Activated CD4-positive, alpha-beta T cell treated with anti-CD3 and anti-CD28 coated beads, Interleukin-2, amount 10 ng/mL, durations not matched to agents 24 days and 14 days (primary cell): Measurements from ENCODE around the gene MRPL14. TPM values are rescaled to one million over a fixed set of nuclear protein-coding genes. Genes with fewer than 3 reads are reported as not detected.

ENCODE experiments used
- DNase-seq: peaks from one replicate; pipeline ENCODE4 v3.0.0; 2022
- H3K27ac Mint-ChIP-seq: one replicate; pipeline ENCODE4 v1.8.0; 2022; ENCODE audit warnings: mild to moderate bottlenecking, mixed read lengths
- H3K27me3 Mint-ChIP-seq: one replicate; pipeline ENCODE4 v1.8.0; 2022; ENCODE audit warnings: mixed read lengths
- H3K36me3 Mint-ChIP-seq: one replicate; pipeline ENCODE4 v1.8.0; 2022; ENCODE audit warnings: low read depth, mild to moderate bottlenecking, mixed read lengths
- H3K4me1 Mint-ChIP-seq: one replicate; pipeline ENCODE4 v1.8.0; 2021; ENCODE audit warnings: mixed read lengths
- H3K4me3 Mint-ChIP-seq: one replicate; pipeline ENCODE4 v1.8.0; 2022; ENCODE audit warnings: mild to moderate bottlenecking, moderate library complexity, mixed read lengths
- H3K9me3 Mint-ChIP-seq: one replicate; pipeline ENCODE4 v1.8.0; 2021; ENCODE audit warnings: mixed read lengths
- intact Hi-C: fragments of 100-400 bp; cut with micrococcal nuclease; formaldehyde crosslinking; loops from one replicate; pipeline ENCODE4 v1.15.1; 2023
- total RNA-seq: library from RNA; stranded (reverse); gene quantifications from 2 replicates; pipeline ENCODE4 v1.2.3, GENCODE V29; 2022

The MRPL14 gene
- total RNA-seq, 1 donor from 2014 or later: 65.6 TPM

DNA sequence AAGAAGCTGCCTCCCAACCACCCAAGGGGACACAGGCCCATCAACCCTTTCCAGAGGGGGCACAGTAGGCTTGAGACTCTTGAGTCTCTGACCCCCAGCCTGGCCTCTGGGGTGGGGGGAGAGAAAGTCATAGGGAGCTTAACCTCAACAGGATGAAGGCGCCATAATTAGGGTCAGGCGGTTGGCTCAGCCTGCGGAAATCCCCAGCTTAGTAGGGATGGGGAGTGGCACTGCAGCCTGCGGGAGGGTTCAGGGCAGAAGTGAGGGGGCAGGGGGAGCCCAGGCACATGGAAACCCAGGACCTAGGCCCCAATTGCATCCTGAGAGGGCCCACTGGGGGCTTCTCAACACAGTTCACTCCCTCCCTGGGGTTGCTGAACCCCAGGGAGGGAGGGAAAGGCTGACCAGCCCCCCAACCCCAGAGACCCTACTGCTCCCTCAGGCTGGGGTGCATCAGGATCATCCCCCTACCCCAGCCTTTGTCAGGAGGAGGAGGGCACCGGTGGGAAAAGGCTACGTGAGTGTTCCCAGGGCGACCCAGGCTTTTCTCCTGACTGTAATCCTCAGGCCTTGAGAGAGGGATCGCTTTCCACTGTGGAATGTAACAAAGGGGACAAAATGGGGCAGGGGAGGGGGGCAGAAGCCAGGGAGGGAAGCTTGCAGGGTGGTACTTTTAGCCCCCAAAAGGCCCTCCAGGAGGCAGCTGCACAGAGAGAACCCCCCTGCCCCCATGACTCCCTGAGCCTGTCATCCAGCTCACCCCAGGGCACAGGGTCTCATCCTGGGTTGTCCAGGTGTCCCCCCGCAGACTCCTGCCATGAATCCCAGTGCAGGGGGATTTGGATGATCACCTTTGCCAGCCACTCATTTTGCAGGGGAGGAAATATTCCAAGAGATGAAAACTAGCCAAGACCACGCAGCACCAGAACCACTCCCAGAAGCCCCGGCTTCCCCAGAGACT is 46.4 kb downstream of the MRPL14 start:
- H3K27ac Mint-ChIP-seq: peak overlapping the region; percentile 63
- intact Hi-C loops: no loop called here

DNA sequence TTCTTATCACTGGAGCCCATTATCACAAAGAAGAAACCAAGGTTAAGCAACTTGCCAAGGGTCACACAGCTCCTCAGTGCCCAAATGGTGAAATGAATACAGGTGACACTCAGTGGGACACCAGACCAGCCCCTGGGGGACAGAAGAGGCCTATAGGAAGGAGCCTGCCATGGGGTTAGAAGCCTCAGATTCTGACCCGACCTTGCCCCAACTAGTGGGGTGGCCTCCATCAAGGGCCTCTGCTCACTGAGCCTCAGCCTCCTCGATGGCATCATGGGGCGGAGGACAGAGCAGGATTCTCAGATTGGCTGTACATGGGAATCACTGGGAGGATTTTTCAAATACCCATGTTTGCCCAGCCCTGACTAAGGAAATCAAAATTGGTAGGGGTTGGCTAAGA is 47.6 kb downstream of the MRPL14 start:
- H3K27me3 Mint-ChIP-seq: no peaks in the 10 kb centered on the region
- intact Hi-C loops: loop anchor here (1.0 to 10.0 kb wide), 5 partner anchors 310 to 471 kb away; partner anchors contain the start of gene MAD2L1BP
- H3K36me3 Mint-ChIP-seq: no peaks in the 10 kb centered on the region
- H3K27ac Mint-ChIP-seq: no peak overlapping the region
- H3K4me3 Mint-ChIP-seq: no peak overlapping the region
- H3K9me3 Mint-ChIP-seq: no peaks in the 10 kb centered on the region
- H3K4me1 Mint-ChIP-seq: peaks cover 18% of the 10 kb centered on the region
- DNase-seq: no peak

More for the DNA sequence above, 46.4 kb downstream of the MRPL14 start:
- Mint-ChIP-seq H3K36me3 (no peaks in the 10 kb centered on the region), H3K4me3 (peak overlapping the region; percentile 40), H3K9me3 (no peaks in the 10 kb centered on the region), H3K4me1 (peaks cover 13% of the 10 kb centered on the region), H3K27me3 (no peaks in the 10 kb centered on the region)
- DNase-seq: peak; percentile 73

- Mint-ChIP-seq H3K9me3 (no peaks in the 10 kb centered on the region), H3K4me3 (no peak overlapping the region), H3K36me3 (no peaks in the 10 kb centered on the region)
Measured at GRCh38 chr6:44078827-44079671, 48.2 kb downstream of the MRPL14 start.

DNA sequence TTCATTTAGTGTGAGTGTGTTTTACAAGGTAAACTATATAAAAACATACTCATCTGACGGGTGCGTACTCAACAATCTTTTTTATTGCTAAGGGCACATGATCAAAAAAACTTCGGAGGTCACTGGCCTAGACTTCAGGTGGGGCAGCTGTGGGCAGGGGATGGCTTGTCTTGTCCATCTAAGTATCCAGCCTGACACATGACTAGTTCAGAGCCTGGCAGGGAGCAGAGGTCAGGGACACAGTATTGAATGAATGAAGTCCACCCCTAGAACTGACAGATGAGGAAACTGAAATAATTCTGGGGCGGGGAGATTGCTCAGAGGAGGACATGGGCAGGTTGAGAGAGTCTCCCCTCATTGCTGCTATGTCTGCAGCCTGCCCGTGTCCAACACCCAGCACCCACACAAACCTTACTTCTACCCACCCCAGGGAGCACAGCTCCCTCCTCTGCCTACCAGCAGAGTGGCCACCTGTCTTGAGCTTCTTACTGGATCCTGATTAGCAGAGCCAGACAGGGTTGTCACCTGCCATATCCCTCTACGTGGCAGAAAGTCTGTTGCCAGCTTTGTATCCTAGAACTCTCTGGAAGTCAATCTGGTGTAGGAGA is 48.9 kb downstream of the MRPL14 start:
- intact Hi-C loops: loop anchor here (10.0 kb wide), 1 partner anchor 444 kb away; the partner anchor contains the start of gene MAD2L1BP
- H3K27ac Mint-ChIP-seq: peak overlapping the region; percentile 63
- no peak for DNase-seq
- H3K9me3 Mint-ChIP-seq: no peaks in the 10 kb centered on the region
- H3K36me3 Mint-ChIP-seq: no peaks in the 10 kb centered on the region
- H3K27me3 Mint-ChIP-seq: no peaks in the 10 kb centered on the region
- H3K4me1 Mint-ChIP-seq: peaks cover 29% of the 10 kb centered on the region
- no peak overlapping the region for H3K4me3 Mint-ChIP-seq

More at GRCh38 chr6:44078827-44079671, 48.2 kb downstream of the MRPL14 start:
- peaks cover 24% of the 10 kb centered on the region for H3K4me1 Mint-ChIP-seq
- H3K27ac Mint-ChIP-seq: peak overlapping the region; percentile 51
- no peaks in the 10 kb centered on the region for H3K27me3 Mint-ChIP-seq
- intact Hi-C loops: loop anchor here (1.0 to 10.0 kb wide), 5 partner anchors 310 to 471 kb away; partner anchors contain the start of gene MAD2L1BP
- peak; percentile 94 for DNase-seq

DNA sequence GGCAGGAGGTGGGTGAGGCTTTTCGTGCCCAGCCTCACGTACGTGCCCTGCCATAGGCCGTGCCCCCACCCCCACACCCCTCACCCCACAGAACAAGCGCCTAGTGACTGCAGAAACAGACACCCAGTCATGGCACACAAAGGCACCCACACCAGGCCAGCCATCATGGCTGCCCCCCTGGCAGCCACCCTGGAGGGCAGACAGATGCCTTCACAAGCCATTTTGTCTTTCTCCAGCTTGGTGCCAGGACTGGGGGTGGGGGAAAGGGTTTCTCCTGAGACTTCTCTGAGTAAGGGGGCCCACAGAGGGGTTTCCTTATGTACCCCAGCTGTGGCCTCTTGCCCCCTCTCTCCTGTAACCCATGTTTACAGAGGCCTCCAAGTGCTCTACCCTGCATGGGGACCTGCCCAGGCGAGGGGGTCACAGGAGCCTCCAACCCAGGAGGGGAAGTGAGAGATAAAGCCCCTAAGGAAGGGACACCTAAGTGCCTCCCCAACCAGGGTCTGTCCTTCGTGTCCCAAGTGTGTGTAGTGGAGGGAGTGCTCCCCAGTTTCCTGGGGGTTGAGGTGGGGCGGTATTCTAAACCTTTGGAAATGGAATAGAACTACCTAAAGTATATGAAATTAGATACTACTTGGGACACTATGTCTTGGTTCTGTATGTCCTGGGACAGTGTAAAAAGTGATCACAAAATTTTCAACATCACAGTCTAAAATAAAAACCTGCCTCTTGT is 49.9 kb downstream of the MRPL14 start:
- intact Hi-C loops: loop anchor here (10.0 kb wide), 1 partner anchor 443 kb away; the partner anchor contains the start of gene MAD2L1BP

DNA sequence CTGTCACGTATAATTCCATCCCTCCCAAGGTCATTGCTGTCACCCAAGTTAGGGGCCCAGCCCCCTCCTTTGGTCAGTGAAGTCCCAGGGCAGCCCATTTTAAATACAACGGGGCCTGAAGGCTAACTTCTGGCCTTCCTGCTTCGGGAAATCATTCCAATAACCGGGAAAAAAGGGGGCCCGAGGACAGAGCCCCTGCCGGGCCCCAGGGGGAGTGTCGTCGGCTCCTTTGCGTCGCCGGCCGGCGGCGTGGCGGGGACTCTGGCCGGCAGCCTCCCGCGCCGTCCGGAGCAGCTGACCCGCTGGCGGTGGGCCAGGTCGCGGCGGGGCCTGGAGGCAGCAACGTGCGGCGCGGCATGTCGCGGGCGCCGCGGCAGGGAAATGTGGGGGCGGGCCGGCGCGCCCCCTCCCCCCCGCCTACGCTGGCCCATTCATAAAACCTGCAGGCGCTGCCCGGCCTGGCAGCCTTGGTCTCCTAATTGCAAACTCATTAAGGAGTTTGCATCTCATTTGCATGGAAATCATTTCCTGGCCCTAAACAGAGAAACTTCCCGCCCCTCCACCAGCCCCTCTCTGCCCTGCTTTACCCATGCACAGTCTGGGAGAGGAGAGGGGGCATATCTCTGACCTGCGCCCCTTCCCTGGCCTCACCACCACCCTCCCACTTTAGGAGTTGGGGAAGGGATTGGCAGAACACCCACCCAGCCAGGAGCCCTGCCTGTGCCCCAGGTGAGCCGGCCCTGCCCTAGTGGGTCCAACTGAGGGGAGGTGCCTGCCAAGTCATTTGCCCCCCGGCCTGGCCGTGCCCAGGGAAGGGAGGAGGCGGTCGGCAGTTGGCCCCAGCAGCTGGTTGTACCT is 50.7 kb downstream of the MRPL14 start:
- DNase-seq: no peak
- no peak overlapping the region for H3K4me3 Mint-ChIP-seq
- H3K4me1 Mint-ChIP-seq: peaks cover 37% of the 10 kb centered on the region
- H3K27me3 Mint-ChIP-seq: no peaks in the 10 kb centered on the region
- intact Hi-C loops: loop anchor here (10.0 kb wide), 1 partner anchor 442 kb away; the partner anchor contains the start of gene MAD2L1BP
- H3K27ac Mint-ChIP-seq: no peak overlapping the region
- no peaks in the 10 kb centered on the region for H3K36me3 Mint-ChIP-seq
- H3K9me3 Mint-ChIP-seq: no peaks in the 10 kb centered on the region

More for the DNA sequence above, 49.9 kb downstream of the MRPL14 start:
- Mint-ChIP-seq H3K36me3 (no peaks in the 10 kb centered on the region), H3K27me3 (no peaks in the 10 kb centered on the region), H3K27ac (no peak overlapping the region), H3K4me3 (no peak overlapping the region), H3K9me3 (no peaks in the 10 kb centered on the region), H3K4me1 (peaks cover 35% of the 10 kb centered on the region)
- no peak for DNase-seq

DNA sequence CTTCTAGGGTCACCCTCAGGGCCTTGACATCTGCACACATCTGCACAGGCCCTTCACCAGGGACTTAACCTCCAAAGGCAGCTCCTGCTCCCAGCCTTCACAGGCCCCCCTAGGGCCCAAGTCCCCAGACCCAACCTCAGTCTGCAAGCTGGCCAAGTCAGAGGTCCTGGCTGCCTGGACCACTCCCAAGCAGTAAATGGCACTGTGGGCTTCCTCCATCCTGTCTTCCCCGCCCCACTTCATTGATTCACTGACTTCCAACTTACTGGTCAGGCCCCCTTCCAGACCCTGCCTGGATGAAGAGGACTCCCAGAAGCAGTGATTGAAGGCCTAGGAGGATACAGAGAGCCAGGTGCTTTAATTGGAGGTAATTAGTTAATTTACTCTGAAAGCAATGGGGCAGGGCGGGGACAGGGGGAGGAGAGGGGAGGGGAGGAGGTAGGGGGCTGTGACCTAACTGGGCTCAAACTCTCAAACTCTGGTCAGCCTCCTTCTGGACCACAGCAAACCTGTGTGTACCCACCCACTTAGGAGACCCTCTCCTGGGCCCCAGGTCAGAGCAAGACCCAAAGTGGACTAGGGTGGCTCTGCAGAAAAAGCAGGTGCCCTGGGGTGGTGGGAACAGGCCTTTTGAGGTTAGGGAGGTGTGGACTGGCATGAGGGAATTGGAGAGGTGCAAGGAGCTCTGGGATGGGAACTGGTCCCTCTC is 51.5 kb downstream of the MRPL14 start:
- no peak for DNase-seq
- H3K9me3 Mint-ChIP-seq: no peaks in the 10 kb centered on the region
- peaks cover 35% of the 10 kb centered on the region for H3K4me1 Mint-ChIP-seq
- intact Hi-C loops: loop anchor here (10.0 kb wide), 1 partner anchor 441 kb away; the partner anchor contains the start of gene MAD2L1BP
- no peak overlapping the region for H3K27ac Mint-ChIP-seq
- peaks cover 3% of the 10 kb centered on the region for H3K27me3 Mint-ChIP-seq
- H3K4me3 Mint-ChIP-seq: no peak overlapping the region
- H3K36me3 Mint-ChIP-seq: no peaks in the 10 kb centered on the region

DNA sequence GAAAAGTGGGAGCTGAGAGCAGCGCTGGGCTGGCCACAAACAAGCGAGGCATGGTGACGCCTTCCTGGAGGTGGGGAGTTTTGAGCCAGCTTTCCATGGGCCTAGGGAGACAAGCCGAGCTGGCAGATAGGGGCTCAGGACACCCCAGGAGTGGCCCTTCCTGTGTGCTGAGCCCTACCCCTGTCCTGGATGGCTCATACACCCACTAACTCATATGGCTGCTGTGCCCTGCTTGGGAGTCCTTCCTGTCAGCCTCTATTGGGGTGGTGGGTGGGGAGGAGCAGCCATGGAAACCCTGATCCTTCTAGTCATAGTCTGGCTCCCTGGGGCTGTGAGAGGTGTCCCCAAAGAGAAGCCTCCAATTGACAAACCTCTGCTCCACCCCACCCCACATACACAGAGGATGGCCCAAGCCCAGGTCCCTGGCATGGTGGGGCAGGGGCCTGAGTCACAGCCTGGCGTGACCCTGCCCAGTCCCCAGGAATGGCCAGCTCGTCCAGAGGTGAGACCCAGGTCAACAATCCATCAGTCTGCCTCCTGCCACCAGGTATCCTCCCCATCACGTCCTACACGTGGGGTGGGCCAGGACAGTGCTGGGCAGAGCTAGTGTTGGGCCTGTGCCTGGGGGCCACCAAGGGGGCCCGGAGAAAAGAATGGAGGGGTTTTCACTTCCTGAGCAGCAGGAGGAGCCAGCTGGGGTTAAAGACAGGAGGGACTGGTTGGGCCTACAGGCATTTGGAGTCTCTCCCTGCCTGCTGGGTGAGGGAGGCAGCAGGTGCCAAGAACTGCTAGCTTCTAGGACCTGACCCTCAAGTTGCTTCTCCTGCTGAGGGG is 52.2 kb downstream of the MRPL14 start:
- intact Hi-C loops: loop anchor here (1.0 to 10.0 kb wide), 4 partner anchors 26 to 440 kb away; partner anchors contain the start of gene MAD2L1BP
- Mint-ChIP-seq H3K27me3 (peaks cover 5% of the 10 kb centered on the region), H3K36me3 (no peaks in the 10 kb centered on the region), H3K4me3 (peak overlapping the region; percentile 93), H3K4me1 (peaks cover 32% of the 10 kb centered on the region), H3K27ac (peak overlapping the region; percentile 96), H3K9me3 (no peaks in the 10 kb centered on the region)
- no peak for DNase-seq

DNA sequence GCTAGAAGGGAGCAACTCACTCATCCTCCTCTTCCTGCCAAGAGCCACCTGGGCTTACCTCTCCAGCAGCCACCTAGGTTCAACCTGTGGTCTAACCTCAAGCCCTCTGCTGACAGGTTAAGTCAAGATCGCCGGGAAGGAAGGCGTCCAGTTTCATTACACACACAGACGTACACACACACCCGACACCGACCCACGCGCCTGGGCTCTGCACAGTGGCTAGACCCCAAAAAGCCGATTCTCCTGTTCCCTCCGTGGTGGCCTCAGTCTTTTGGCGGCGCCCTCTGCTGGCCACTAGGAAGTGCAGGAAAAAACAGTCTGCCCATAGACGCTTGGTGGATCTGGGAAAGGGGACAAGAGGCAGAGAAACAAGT is 52.8 kb downstream of the MRPL14 start:
- H3K27me3 Mint-ChIP-seq: peaks cover 5% of the 10 kb centered on the region
- peak overlapping the region; percentile 96 for H3K27ac Mint-ChIP-seq
- H3K36me3 Mint-ChIP-seq: no peaks in the 10 kb centered on the region
- intact Hi-C loops: loop anchor here (1.0 to 10.0 kb wide), 4 partner anchors 25 to 440 kb away; partner anchors contain the start of gene MAD2L1BP
- peak overlapping the region; percentile 93 for H3K4me3 Mint-ChIP-seq
- no peaks in the 10 kb centered on the region for H3K9me3 Mint-ChIP-seq
- peak; percentile 91 for DNase-seq
- peaks cover 31% of the 10 kb centered on the region for H3K4me1 Mint-ChIP-seq

DNA sequence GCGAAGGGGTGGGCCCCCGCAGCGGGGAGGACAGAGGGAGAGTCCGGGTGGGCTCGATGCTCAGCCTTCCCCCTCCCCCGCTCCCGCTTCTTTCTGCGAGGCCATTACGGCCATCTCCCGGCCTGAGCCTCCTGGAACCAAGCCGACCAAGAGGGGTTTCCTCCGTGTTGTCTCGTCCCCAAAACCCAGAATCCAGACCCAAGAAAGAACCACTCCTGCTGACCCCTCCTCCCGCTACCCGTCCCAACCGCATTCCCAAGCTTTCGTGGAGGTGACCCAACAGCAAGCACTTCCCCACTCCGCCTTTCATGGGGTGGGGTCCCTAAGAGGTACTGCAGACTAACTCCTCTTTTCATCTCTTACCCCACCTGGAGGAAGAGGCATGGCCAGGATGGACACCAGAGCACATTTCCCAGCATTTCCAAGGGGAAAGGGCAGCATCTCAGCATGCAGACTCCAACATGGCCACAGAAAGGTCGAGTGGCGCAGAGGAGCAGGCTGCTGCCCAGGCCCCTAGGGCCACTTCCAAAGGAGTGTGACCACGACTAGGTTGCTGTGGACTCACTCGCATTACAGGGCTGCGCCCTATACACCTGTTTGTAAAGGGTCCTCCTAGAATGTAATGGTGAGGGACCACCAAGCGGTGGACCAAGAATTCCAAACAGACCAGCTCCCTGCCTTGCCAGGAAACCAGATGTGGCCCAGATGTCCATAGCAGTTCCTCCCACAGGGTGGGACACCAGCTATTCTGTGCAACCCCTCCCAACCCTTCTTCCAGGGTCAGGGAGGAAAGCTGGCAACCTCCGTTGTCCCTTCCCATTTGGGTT is 53.4 kb downstream of the MRPL14 start:
- no peaks in the 10 kb centered on the region for H3K36me3 Mint-ChIP-seq
- intact Hi-C loops: loop anchor here (1.0 to 10.0 kb wide), 5 partner anchors 25 to 439 kb away; partner anchors contain the start of gene MAD2L1BP
- peaks cover 5% of the 10 kb centered on the region for H3K27me3 Mint-ChIP-seq
- no peaks in the 10 kb centered on the region for H3K9me3 Mint-ChIP-seq
- peaks cover 26% of the 10 kb centered on the region for H3K4me1 Mint-ChIP-seq
- peak; percentile 78 for DNase-seq
- H3K27ac Mint-ChIP-seq: peak overlapping the region; percentile 96
- peak overlapping the region; percentile 93 for H3K4me3 Mint-ChIP-seq
